Activated CD4-positive, CD25-positive, alpha-beta regulatory T cell (primary cell): ENCODE data around the gene LAMA2.

Source experiments
- DNase-seq, 4 experiments: peaks; one replicate each; lab custom pipeline; 2025; lab: John Stamatoyannopoulos, UW

The LAMA2 gene

DNA sequence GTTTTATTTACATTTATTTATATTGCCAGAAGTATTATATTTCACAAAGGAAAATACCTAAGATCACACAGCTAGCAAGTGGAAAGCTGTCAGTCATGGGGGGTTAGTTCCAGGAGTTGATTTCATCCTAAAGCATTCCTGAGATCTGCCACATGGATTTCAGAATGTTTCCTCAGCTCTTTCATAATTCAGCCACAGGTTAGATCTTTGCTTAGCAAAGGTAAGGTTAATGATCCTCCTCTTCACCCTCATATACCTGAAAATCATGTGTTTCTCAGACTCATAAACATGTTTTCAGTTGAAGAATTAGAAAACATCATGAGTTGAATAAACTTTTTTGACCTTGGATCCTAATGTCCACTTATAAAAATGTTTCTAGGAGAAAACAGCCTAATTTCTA lies 611.6 kb downstream of the LAMA2 start:
- DNase-seq = no peak

DNA sequence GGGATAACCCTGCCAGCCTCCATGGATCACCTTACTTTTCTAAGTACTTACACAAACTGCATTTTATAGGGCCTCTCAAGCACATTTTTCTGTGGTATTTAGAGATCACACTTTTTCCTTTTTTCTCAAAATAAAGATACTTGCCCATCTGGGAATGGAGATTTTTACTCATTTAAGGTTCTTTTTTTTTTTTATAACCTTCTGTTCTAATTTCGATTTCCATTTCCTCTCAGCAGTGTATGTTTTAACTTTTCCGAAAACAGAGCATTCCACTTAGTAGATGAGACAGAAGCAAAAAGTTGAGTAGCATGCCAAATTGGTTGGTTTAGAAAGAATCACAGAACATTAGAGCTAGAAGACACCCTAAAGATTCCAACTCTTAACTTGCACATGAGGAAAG lies 612.7 kb downstream of the LAMA2 start:
- no peak for DNase-seq

DNA sequence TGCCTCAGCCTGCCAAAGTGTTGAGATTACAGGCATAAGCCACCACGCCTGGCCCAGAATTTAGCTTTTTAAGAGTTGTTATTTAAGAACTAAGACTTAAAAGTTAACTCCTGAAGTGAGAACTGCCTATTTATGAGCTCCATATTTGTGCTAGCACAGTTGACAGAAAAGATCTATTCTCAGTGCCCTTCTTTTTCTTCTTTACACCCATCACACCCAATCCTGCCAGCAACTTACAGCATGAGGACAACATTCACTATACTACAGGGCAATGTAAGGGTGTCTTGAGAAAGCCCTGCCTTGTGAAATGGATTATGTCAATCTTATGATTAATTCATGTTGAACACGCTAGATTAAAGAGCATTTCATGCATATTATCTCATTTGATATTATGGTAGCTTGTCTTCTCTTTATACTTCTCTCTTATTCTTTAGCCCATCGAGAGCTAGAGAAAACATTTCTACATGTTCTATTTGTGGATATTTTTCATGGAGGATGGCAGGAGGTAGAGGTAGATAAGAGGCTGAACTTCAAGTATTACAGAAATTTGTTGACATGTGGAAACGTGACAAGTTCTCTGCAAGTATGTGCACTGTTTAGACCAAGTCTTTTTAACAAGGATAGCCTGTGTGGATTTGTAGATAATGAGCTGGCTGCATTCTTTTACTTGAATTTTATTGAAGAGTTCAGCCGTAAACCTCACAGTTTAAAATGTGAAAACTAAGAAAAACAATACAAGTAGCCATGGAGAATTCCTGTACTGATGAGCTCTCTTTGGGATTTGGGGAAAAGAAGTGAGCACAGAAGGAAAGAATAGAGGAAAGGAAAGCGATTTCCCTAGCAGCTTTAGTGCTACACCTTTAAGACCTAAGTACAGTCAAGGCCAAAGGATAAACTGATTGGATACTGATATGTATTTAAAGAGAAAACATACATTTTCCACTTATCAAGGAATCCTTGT lies 614.8 kb downstream of the LAMA2 start:
- no peak for DNase-seq

DNA sequence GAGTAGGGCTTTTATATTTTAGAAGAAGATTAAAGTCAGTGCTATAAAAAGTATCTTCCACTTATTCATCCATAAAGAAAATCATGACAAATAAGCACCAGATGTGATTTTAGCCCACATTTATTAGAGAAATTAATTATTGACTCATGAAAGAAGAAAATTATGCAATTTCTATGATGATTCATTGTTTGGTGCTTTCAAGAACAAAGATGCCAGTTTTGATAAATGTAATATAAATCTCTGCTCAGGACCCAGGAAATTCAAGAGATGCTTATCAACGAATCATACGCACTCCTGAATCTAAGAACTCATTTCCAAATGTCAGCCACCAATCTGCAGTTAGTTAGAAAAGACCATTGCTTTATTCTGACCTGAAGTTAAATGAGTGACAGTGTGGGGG lies 615.6 kb downstream of the LAMA2 start:
- no peak for DNase-seq

DNA sequence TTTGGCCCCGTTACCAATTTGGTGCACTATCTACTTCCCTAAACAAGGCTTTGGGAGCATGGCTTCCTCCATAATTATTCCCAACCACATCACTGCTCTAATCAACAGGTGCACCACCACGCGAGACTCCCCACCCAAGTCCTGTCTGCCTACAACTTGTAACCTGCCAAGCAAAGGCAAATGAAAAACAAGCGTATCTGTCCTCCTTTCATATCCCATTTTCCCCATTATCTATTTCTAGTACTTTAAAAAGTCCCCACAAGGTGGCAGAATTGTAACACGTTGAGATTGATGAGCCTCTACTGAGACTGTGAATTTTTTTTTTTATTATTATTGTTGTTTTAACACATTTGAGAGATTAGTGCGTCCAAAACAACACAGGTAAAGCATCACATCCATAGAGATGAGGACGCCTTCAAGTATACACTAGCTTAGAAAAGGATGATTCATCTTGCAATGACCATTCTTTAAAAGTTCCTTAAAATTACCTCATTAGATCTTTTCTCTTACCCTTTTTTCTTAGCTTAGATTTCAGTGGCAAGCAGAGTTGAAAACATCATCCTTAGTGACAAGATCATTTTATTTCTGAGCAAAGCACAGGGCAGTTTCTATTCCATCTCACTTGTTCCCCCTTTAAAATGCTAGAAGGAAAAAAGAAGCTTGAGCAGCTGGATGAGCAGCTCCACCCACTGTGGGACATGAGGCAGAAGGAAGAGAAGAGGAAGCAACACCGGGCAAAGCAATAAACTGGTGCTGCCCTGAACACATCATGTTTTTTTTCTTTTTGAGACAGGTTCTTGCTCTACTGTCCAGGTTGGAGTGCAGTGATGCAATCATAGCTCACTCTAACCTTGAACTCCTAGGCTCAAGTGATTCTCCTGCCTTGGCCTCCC lies 616.3 kb downstream of the LAMA2 start:
- DNase-seq = no peak

DNA sequence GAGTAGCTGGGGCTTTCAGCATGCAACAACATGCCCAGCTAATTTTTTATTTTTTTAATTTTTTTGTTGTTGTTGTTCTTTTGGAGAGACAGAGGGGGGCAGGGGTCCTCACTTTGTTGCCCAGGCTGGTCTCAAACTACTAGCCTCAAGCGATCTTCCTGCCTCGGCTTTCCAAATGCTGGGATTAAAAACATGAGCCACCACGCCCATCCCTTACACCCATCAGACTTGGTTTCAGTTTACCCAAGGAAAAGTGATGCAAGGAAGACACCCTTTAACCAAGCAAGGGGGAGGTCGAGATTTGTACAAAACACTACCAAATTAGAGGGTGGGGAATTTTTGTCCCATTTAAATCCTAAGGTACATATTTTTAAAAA lies 616.9 kb downstream of the LAMA2 start:
- DNase-seq = no peak

DNA sequence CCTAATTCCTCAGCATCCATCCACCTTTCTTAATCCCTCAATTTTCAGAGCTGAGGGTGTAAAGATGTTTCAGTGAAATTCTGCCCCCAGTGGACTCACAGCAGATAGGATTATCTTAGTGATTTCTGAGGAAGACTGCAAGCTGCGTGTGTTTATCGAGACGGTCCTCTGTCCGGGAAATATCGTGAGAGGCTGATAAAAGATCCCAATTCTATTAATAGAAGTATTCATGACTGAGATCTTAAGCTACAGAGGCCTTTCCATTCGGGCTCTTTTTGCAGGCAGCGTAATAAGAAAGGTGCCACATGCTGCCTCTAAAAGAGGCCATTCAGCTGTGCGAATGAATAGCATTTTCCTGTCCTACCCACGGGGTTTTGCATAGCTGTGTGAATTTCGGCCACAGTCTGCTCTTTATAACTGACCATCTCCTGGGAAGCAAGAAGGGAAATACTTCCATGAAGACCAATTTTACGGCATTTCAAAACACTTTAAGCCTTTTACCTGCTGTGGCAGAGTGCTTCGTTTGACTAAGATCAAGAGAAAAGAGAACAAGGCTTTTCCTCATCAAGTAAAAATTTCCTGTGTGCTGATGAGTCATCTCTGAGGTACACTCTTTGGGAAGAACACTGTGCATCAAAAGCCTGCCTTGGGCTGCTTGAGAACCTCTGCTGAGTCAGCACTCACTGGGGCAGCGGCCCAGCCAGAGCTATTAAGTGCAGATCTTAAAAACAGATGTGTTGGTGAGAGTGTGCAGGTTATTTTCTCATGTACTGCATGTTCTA lies 618.2 kb downstream of the LAMA2 start:
- DNase-seq = no peak

DNA sequence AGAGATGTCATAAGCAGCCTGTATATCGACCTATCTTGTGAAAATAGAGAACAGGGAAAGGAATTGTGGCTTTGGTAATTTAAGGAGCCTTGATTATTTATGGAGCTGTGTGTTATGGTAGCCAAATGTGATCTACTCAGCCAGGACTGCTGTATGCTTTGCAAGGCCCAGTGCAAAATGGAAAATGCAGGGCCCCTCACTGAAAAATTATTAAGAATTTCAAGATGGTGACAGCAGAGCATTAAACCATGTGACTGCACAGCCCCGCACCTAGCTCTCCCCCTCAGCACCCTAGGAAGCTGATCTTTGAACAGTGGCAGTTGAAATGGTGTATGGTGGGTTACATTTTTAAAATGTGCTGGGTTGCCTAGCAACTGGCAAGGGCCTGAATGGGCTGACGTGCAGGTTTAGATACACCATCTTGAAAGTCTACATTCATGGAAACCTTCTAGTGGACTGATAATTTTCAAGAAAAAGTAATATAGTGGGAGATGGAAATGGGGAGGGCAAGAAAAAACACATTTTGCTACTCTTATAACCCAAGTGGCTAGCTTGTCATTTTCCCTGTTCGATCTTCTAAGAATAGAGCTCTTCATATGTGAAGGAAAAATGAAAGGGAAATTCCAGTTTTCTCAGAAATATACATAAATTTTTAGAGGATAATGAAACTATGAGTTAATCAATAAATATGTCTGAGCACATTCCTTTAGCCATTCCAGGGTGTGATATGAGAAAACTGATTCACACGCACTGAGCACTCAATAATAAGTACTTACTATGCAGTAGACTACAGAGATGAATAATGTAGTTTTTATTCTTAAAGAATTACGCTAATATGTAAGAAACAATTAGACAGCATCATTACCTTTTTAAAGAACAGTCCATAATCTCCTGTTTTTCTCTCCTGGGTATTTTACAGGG lies 619.1 kb downstream of the LAMA2 start:
- no peak for DNase-seq

DNA sequence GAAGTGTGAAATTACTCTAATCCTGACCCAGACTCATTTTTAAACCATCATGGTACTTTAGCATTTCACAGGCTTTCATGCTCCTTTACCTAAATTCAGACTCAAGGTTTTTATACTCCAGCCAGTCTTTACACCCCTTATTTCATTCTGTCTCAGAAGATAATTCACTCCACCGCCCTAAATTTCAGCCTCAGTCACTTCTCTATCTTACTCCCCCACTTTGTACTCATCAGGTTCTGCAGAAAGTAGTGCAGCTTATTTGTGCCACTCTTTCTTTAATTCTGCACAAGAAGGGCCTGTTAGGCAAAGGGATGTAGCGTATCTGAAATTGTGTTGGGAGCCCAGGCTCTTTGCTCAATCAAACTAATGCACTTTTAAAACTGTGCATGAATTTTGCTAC lies 621.5 kb downstream of the LAMA2 start:
- no peak for DNase-seq

DNA sequence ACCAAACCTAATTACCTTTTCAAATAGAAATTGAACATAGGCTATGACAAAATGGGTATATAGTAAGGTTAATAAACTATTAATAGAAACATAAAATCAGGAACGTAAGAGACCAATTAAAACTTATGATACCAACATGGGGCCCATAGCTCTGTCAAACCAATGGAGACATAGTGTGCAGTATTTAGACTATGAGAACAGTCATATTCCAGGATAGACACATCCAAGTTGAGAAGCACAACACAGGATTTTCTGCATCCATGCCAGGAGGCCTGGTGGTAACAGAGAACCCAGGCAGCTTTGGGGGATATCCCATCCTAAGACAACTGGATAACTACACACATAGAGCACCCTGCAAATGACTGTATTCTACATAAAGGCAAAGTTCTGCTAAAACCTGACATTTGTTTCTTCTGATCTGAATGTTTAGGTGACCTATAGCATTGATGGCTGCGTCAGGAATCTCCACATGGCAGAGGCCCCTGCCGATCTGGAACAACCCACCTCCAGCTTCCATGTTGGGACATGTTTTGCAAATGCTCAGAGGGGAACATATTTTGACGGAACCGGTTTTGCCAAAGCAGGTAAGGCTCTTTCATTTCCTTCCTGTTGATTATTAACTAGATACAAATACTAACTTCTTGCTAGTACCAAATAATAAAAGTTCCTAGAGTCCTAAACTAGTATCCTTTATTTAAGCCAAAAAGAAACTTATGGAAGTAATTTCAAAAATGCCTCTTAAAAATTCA lies 624.3 kb downstream of the LAMA2 start:
- DNase-seq = no peak

DNA sequence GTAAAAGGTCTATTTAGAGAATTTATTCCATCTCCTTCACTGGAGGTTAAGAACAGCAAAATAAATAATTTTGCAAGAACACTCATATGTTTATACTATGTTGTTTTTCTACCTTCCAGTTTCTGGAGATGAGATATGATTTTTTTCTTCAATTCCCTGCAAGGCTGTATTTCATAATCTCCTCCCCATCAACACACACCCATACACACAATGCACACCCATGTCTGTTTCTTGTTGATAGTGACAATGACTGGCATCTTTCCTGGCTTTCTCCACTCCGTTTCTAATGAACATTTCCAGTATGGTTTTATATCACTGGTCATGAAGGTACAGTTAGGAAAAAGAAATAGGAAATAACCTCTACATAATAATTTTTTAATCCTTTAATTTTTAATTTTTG lies 624.9 kb downstream of the LAMA2 start:
- DNase-seq = no peak

DNA sequence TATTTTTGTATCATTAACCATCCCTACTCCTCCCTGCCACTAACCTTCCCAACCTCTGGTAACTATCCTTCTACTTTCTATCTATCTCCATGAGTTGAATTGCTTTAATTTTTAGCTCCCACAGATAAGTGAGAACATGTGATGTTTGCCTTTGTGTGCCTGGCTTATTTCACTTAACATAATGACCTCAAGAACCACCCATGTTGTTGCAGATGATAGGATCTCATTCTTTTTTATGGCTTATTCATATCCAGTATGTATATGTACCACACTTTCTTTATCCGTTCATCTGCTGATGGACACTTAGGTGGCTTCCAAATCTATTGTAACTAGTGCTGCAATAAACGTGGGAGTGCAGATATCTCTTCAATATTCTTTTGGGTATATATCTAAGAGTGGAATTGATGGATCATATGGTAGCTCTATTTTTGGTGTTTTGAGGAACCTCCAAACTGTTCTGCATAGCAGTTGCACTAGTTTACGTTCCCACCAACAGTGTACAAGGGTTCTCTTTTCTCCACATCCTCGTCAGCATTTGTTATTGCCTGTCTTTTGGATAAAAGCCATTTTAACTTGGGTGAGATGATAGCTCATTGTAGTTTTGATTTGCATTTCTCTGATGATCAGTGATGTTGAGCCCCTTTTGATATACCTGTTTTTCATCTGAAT lies 625.7 kb downstream of the LAMA2 start:
- DNase-seq = no peak

DNA sequence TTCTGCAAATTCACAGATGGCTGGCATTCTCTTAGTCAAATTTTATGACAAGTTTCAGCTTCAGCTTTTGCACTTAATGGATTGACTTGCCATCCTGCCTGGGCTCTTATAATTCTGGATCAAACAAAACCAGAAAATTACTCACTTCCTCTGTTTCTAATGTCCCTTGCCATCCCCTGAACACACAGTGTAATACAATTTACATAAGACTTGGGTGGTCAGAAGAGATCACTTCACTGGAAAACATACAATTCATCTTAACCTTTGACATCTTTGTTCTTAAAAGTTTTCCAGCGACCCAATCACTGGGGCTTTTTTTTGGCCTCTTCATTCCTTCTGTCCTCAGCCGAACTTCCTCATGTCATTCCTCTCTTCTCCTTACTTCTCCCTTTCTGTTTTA lies 628.0 kb downstream of the LAMA2 start:
- no peak for DNase-seq

DNA sequence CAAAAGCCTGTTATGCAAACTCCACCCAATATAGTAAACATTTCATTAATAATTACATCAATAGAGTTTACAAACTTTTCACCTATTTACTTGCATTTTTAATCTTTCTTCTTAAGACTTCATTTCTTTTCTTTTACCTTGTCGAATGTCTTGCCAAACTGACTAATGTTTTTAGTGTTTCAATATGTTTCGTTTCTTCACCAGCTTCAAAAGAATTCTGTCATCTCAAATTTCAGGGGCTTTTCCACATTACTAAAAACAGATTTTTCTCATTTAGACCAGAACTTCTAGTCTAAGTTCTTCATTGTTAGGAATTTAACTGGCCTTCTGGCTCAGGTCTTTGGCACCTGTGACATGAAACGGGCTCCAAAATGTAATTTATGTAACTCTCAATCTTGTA lies 630.5 kb downstream of the LAMA2 start:
- no peak for DNase-seq

DNA sequence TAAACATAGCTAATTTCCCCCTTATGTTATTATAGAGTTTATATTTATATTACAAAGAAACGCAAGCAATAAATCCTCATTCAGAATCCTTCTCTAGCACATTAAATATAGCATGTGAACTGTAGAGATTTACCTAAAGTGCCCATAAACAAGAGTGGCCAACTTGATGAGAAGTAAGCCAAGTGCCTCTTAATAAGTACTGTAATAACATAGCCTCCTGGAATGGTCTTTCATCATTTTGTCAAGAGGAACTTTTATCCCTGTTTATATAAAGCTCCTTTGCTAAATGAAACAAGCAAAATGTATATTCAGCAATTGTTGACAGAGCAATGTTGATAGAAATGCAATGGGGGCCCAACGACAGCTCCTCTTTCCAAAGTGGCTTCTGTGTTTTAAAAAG lies 632.1 kb downstream of the LAMA2 start:
- no peak for DNase-seq

DNA sequence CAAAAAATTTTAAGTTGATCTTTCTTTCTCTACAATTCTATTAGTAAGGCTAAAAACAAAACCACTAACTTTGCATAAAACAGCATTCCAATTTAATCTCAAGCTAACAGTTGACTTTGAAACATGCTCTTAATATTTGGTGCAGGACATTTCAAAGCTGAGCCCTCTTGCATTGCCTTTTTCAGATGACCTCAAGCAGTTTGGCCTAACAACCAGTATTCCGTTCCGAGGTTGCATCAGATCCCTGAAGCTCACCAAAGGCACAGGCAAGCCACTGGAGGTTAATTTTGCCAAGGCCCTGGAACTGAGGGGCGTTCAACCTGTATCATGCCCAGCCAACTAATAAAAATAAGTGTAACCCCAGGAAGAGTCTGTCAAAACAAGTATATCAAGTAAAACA lies 633.1 kb downstream of the LAMA2 start:
- DNase-seq = no peak

DNA sequence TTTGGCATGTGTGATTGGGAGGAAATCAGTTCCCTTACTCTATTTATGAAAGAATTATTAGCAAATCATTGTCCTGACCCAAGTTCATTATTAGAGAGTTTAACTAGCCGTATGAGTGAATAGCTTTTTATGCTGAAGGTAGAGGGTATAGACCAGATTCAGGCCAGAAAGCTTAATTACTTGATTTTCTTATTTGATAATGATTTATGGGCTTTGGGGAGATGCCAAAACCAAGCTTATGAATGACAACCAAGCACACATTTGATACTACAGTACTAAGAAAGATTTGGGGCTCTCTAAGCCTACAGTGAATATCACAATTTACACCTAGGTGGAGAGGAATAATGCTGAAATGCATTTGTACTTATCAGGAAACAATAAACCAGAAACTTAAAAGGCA lies 633.8 kb downstream of the LAMA2 start:
- no peak for DNase-seq

DNA sequence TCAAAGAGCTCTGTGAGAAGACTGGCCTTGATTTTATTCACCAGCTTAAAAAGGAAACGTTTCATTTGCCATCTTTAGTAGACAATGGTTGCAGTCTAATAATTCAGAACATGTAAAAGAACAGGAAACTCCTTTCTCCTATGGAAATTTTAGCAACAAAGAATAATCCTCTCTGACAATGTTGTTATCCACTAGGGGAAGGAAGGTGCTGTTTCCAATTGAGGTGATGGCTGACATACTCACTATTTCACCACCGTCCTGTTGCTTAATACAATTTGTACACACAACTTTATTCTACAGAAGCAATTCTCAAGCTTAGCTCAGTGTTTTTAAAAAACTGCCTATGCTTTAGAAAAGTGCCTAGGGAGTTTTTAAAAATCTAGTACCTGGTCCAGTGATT lies 634.4 kb downstream of the LAMA2 start:
- DNase-seq = no peak

DNA sequence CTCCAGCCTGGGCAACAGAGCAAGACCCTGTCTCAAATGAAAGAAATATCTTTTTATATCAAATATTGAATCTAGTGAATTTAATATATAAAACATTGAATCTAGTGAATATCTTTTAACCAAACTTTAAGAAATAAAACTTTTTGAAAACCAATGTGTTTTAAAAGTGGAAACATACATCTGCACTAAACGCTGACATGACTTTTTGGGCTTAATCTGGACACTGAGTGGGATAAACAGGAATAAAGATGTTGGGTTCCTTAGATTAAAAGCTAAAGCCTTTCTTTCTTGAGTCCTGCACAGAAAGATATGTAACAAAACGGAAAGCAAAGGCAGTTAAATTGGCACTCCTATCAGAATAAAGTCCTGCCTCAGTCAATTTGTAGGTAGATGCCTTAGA lies 636.8 kb downstream of the LAMA2 start:
- DNase-seq = no peak

DNA sequence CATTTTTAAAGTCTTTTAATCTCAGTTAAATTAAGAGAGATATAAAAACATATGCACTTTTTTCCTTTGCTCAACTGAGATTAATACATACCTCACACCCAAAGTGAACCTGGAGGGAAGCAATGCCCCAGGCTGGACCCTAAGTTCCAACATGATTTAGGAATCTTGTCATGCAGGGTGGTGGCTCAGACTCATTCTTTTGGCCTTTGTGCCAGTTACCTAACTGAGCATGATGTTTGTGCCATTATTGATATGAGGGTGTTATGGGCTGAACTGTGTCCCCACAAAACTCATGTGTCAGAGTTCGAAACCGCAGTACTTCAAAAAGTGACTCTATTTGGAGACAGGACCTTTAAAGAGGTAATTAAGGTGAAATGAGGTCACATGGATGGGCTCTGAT lies 639.0 kb downstream of the LAMA2 start:
- DNase-seq = no peak
